ENCODE data around the gene DCXR. TPM values are rescaled to one million over a fixed set of nuclear protein-coding genes. Genes with fewer than 3 reads are reported as not detected.
A peak's percentile ranks its signal among the peaks of the same experiment; 100 is the strongest.

Gene DCXR
- total and polyA plus RNA-seq, 2 of the 13 experiments (the other 11 are each of a cell fraction or from before 2014, with no cell fraction given): 287 to 311 TPM

DNA sequence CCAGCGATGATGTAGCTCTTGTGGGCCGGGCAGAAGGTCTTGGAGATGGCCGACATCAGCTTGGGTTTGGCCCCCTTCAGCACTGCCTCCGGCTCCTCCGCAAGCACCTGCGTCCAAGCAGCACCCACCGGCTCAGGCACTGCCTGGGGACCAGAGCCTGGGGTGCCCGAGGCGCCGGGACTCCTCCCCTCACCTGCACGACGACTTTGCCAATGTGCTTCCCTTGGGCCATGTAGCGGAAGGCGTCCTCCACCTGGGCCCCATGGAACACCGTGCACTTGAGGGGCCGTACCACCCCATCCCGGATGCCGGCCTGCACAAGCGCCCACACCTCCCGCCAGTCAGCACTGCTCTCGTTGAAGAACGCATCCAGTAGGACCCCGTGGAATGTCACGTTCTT is 45.5 kb upstream of the DCXR start (continued):
- TF ChIP-seq, protein P1, sequence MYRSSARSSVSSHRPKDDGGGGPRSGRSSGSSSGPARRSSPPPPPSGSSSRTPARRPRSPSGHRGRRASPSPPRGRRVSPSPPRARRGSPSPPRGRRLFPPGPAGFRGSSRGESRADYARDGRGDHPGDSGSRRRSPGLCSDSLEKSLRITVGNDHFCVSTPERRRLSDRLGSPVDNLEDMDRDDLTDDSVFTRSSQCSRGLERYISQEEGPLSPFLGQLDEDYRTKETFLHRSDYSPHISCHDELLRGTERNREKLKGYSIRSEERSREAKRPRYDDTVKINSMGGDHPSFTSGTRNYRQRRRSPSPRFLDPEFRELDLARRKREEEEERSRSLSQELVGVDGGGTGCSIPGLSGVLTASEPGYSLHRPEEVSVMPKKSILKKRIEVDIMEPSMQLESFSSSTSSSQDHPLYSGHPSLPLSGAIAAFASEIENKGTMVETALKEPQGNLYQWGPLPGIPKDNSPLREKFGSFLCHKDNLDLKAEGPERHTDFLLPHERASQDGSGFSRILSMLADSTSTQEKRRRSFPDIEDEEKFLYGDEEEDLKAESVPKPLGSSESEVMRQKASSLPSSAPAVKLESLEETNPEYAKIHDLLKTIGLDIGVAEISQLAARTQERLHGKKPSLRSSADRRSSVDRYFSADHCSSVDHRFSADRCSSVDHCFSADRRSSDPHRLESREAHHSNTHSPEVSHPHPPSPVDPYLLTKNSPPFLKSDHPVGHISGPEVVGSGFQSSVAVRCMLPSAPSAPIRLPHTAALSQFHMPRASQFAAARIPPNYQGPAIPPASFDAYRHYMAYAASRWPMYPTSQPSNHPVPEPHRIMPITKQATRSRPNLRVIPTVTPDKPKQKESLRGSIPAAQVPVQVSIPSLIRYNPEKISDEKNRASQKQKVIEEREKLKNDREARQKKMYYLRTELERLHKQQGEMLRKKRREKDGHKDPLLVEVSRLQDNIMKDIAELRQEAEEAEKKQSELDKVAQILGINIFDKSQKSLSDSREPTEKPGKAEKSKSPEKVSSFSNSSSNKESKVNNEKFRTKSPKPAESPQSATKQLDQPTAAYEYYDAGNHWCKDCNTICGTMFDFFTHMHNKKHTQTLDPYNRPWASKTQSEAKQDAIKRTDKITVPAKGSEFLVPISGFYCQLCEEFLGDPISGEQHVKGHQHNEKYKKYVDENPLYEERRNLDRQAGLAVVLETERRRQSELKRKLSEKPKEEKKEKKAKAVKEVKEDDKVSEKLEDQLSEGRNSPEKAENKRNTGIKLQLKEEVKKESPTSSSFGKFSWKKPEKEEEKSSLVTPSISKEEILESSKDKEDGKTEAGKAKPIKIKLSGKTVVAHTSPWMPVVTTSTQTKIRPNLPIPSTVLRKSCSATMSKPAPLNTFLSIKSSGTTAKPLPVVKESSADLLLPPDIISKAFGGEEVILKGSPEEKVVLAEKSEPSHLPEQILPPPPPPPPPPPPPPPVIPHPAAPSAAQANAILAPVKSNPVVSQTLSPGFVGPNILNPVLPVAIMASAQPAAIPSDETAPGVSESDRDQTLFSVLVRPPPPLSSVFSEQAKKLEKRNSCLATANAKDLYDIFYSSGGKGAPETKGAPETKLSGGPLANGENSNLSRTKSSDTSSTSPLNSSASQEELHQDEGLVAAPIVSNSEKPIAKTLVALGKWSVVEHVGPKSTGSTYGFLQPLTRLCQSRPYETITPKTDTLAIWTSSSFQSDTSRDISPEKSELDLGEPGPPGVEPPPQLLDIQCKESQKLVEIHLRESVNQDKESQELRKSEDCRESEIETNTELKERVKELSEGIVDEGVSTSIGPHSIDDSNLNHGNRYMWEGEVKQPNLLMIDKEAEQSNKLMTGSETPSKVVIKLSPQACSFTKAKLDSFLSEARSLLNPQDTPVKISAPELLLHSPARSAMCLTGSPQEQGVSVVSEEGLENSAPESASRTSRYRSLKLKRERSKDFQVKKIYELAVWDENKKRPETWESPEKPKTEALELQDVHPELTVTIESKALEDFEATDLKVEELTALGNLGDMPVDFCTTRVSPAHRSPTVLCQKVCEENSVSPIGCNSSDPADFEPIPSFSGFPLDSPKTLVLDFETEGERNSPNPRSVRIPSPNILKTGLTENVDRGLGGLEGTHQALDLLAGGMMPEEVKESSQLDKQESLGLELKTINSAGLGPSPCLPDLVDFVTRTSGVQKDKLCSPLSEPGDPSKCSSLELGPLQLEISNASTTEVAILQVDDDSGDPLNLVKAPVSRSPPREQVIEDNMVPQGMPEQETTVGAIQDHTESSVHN (CRISPR knock-in tag; IDR thresholded peaks at IDR 0.05): no peak
- TF ChIP-seq AGO2 (optimal IDR thresholded peaks at IDR 0.05; ENCODE audit: low read depth, low read length) (peak; percentile 80), ZNF776 (CRISPR knock-in tag; IDR thresholded peaks at IDR 0.05) (0 out of 2 replicates have a peak, but pooled peaks have one; percentile 19), FOXJ3 (CRISPR knock-in tag; IDR thresholded peaks at IDR 0.05; ENCODE audit: borderline replicate concordance) (no peak), ZNF841 (CRISPR knock-in tag; IDR thresholded peaks at IDR 0.05; ENCODE audit: borderline replicate concordance) (no peak), STAT5B (CRISPR knock-in tag; IDR thresholded peaks at IDR 0.05) (no peak), ZNF780A (CRISPR knock-in tag; IDR thresholded peaks at IDR 0.05) (no peak), RFXAP (CRISPR knock-in tag; IDR thresholded peaks at IDR 0.05; ENCODE audit: borderline replicate concordance) (no peak), YEATS2 (CRISPR knock-in tag; IDR thresholded peaks at IDR 0.05; ENCODE audit: borderline replicate concordance) (no peak), CCAR2 (optimal IDR thresholded peaks at IDR 0.05; ENCODE audit: low read depth, low read length) (no peak), MAF1 (CRISPR knock-in tag; IDR thresholded peaks at IDR 0.05; ENCODE audit: borderline replicate concordance) (no peak)
- TF ChIP-seq, protein P2, sequence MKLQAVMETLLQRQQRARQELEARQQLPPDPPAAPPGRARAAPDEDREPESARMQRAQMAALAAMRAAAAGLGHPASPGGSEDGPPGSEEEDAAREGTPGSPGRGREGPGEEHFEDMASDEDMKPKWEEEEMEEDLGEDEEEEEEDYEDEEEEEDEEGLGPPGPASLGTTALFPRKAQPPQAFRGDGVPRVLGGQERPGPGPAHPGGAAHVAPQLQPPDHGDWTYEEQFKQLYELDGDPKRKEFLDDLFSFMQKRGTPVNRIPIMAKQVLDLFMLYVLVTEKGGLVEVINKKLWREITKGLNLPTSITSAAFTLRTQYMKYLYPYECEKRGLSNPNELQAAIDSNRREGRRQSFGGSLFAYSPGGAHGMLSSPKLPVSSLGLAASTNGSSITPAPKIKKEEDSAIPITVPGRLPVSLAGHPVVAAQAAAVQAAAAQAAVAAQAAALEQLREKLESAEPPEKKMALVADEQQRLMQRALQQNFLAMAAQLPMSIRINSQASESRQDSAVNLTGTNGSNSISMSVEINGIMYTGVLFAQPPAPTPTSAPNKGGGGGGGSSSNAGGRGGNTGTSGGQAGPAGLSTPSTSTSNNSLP (IDR thresholded peaks at IDR 0.05; ENCODE audit: low read depth, low read length): no peak
- TF ChIP-seq, protein P3, sequence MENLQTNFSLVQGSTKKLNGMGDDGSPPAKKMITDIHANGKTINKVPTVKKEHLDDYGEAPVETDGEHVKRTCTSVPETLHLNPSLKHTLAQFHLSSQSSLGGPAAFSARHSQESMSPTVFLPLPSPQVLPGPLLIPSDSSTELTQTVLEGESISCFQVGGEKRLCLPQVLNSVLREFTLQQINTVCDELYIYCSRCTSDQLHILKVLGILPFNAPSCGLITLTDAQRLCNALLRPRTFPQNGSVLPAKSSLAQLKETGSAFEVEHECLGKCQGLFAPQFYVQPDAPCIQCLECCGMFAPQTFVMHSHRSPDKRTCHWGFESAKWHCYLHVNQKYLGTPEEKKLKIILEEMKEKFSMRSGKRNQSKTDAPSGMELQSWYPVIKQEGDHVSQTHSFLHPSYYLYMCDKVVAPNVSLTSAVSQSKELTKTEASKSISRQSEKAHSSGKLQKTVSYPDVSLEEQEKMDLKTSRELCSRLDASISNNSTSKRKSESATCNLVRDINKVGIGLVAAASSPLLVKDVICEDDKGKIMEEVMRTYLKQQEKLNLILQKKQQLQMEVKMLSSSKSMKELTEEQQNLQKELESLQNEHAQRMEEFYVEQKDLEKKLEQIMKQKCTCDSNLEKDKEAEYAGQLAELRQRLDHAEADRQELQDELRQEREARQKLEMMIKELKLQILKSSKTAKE (CRISPR knock-in tag; IDR thresholded peaks at IDR 0.05; ENCODE audit: borderline replicate concordance): no peak
